Suprapubic skin (tissue), 3 donors: ENCODE data around the gene PALM2AKAP2.

Experiments
- POLR2AphosphoS5 ChIP-seq, 3 donors: sonication (generic); formaldehyde crosslinking; IDR thresholded peaks; one replicate each; pipeline ENCODE4 v1.6.1; 2017; ENCODE audit warnings: antibody characterized with exemption in 3 of 3
- TF ChIP-seq, protein P1 (sequence below), 2 donors: fragments of 200-600 bp in 1 of 2; fragments of 450-650 bp in 1 of 2; sonication (generic) in 1 of 2; IDR thresholded peaks; one replicate each; pipeline ENCODE4 v1.5.1; 2016 to 2019; ENCODE audit warnings: antibody characterized with exemption in 2 of 2, mild to moderate bottlenecking in 1 of 2, moderate library complexity in 1 of 2

DNA sequence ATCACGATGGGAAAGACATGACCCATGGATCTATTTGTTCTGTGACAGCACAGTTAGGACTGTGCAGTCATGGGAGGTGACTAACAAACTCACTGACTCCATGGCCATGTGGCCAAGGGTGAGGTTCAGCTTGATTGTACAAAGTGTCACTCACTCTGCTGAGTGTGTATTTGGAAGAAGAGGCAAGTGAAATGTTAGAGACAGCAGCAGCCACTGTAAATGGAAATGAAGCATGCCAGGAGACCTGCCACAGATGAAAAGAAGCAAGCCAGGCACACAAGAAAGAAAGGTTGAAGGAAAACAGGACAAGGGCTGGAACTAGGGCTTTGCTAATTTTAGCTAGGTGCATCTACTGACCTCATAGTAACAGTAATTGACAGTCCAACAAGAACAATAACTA is 42.7 kb upstream of the PALM2AKAP2 start:
- TF ChIP-seq, protein P1, sequence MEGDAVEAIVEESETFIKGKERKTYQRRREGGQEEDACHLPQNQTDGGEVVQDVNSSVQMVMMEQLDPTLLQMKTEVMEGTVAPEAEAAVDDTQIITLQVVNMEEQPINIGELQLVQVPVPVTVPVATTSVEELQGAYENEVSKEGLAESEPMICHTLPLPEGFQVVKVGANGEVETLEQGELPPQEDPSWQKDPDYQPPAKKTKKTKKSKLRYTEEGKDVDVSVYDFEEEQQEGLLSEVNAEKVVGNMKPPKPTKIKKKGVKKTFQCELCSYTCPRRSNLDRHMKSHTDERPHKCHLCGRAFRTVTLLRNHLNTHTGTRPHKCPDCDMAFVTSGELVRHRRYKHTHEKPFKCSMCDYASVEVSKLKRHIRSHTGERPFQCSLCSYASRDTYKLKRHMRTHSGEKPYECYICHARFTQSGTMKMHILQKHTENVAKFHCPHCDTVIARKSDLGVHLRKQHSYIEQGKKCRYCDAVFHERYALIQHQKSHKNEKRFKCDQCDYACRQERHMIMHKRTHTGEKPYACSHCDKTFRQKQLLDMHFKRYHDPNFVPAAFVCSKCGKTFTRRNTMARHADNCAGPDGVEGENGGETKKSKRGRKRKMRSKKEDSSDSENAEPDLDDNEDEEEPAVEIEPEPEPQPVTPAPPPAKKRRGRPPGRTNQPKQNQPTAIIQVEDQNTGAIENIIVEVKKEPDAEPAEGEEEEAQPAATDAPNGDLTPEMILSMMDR (IDR thresholded peaks at IDR 0.05) = no peak
- TF ChIP-seq POLR2AphosphoS5 (IDR thresholded peaks at IDR 0.05) = no peak
